ENCODE results near the gene C1orf87.
A peak's percentile ranks its signal among the peaks of the same experiment; 100 is the strongest.

C1orf87 gene

GRCh38 chr1:60090655-60091054 is 17.1 kb upstream of the C1orf87 start:
- H2AFZ ChIP-seq (ENCODE audit: low read length), result no peak overlapping the region
- no peak overlapping the region for H3K4me3 ChIP-seq (ENCODE audit: low read length, poor library complexity, severe bottlenecking)
- no peaks in the 10 kb centered on the region for H3K36me3 ChIP-seq (ENCODE audit: insufficient read depth, low read length)
- H4K20me1 ChIP-seq (ENCODE audit: insufficient read depth, low read length, poor library complexity, severe bottlenecking), result no peaks in the 10 kb centered on the region
- no peak overlapping the region for H3K4me2 ChIP-seq (ENCODE audit: low read depth, low read length, poor library complexity, severe bottlenecking)
- no peaks in the 10 kb centered on the region for H3K27me3 ChIP-seq (ENCODE audit: insufficient read depth, low read length, poor library complexity, severe bottlenecking)
- H3F3A ChIP-seq (ENCODE audit: low read depth), result peaks cover 9% of the 10 kb centered on the region; the same call in 1 of the 2 replicates
- H3K4me1 ChIP-seq (ENCODE audit: insufficient read depth, low read length, poor library complexity, severe bottlenecking), result peaks cover 22% of the 10 kb centered on the region
- no peaks in the 10 kb centered on the region for H3K9me3 ChIP-seq (ENCODE audit: insufficient read depth, low read depth, low read length)
- TF ChIP-seq CTCF (conservative IDR thresholded peaks at IDR 0.05; ENCODE audit: low read length), result no peak
- TF ChIP-seq EZH2phosphoT487 (IDR thresholded peaks at IDR 0.05; ENCODE audit: borderline replicate concordance), result no peak
- no peak overlapping the region for H3K9ac ChIP-seq (ENCODE audit: low read depth, low read length, poor library complexity, severe bottlenecking)
- H3K79me2 ChIP-seq (ENCODE audit: insufficient read depth, low read length), result no peaks in the 10 kb centered on the region
- H3K9me2 ChIP-seq (replicated peaks; ENCODE audit: low read depth, low read length), result no peaks in the 10 kb centered on the region

GRCh38 chr1:60088620-60089155 is 15.1 kb upstream of the C1orf87 start:
- no peaks in the 10 kb centered on the region for H3K36me3 ChIP-seq (ENCODE audit: insufficient read depth, low read length)
- H3K27me3 ChIP-seq (ENCODE audit: insufficient read depth, low read length, poor library complexity, severe bottlenecking), result no peaks in the 10 kb centered on the region
- no peaks in the 10 kb centered on the region for H4K20me1 ChIP-seq (ENCODE audit: insufficient read depth, low read length, poor library complexity, severe bottlenecking)
- peaks cover 1% of the 10 kb centered on the region; the same call in 1 of the 2 replicates for H3F3A ChIP-seq (ENCODE audit: low read depth)
- H3K9ac ChIP-seq (ENCODE audit: low read depth, low read length, poor library complexity, severe bottlenecking), result no peak overlapping the region
- peaks cover 14% of the 10 kb centered on the region for H3K4me1 ChIP-seq (ENCODE audit: insufficient read depth, low read length, poor library complexity, severe bottlenecking)
- H3K9me3 ChIP-seq (ENCODE audit: insufficient read depth, low read depth, low read length), result no peaks in the 10 kb centered on the region
- peak; percentile 65 for TF ChIP-seq CTCF (conservative IDR thresholded peaks at IDR 0.05; ENCODE audit: low read length)
- no peak for TF ChIP-seq EZH2phosphoT487 (IDR thresholded peaks at IDR 0.05; ENCODE audit: borderline replicate concordance)
- no peaks in the 10 kb centered on the region for H3K9me2 ChIP-seq (replicated peaks; ENCODE audit: low read depth, low read length)
- H2AFZ ChIP-seq (ENCODE audit: low read length), result no peak overlapping the region
- no peaks in the 10 kb centered on the region for H3K79me2 ChIP-seq (ENCODE audit: insufficient read depth, low read length)
- H3K4me2 ChIP-seq (ENCODE audit: low read depth, low read length, poor library complexity, severe bottlenecking), result no peak overlapping the region
- H3K4me3 ChIP-seq (ENCODE audit: low read length, poor library complexity, severe bottlenecking), result no peak overlapping the region

GRCh38 chr1:60087681-60088080 is 14.1 kb upstream of the C1orf87 start:
- H4K20me1 ChIP-seq (ENCODE audit: insufficient read depth, low read length, poor library complexity, severe bottlenecking), result no peaks in the 10 kb centered on the region
- TF ChIP-seq EZH2phosphoT487 (IDR thresholded peaks at IDR 0.05; ENCODE audit: borderline replicate concordance), result no peak
- TF ChIP-seq CTCF (conservative IDR thresholded peaks at IDR 0.05; ENCODE audit: low read length), result no peak
- H2AFZ ChIP-seq (ENCODE audit: low read length), result no peak overlapping the region
- no peaks in the 10 kb centered on the region for H3K27me3 ChIP-seq (ENCODE audit: insufficient read depth, low read length, poor library complexity, severe bottlenecking)
- no peak overlapping the region for H3K9ac ChIP-seq (ENCODE audit: low read depth, low read length, poor library complexity, severe bottlenecking)
- H3K9me3 ChIP-seq (ENCODE audit: insufficient read depth, low read depth, low read length), result no peaks in the 10 kb centered on the region
- H3K4me3 ChIP-seq (ENCODE audit: low read length, poor library complexity, severe bottlenecking), result no peak overlapping the region
- H3K36me3 ChIP-seq (ENCODE audit: insufficient read depth, low read length), result no peaks in the 10 kb centered on the region
- H3F3A ChIP-seq (ENCODE audit: low read depth), result no peaks in the 10 kb centered on the region
- no peak overlapping the region for H3K4me2 ChIP-seq (ENCODE audit: low read depth, low read length, poor library complexity, severe bottlenecking)
- no peaks in the 10 kb centered on the region for H3K9me2 ChIP-seq (replicated peaks; ENCODE audit: low read depth, low read length)
- no peaks in the 10 kb centered on the region for H3K79me2 ChIP-seq (ENCODE audit: insufficient read depth, low read length)
- H3K4me1 ChIP-seq (ENCODE audit: insufficient read depth, low read length, poor library complexity, severe bottlenecking), result peaks cover 4% of the 10 kb centered on the region
